Transverse colon (tissue), 4 donors: ENCODE data around the gene OCEL1.

ENCODE experiments used
- CTCF ChIP-seq, 5 experiments: fragments of 200-600 bp in 3 of 5; fragments of 450-650 bp in 2 of 5; sonication (generic) in 3 of 5; IDR thresholded peaks; 1 replicate in 2 of 5; 2 replicates in 3 of 5; pipeline ENCODE4 v1.5.1; 2016 to 2017; ENCODE audit warnings: antibody characterized with exemption in 5 of 5, inconsistent platforms in 3 of 5, mild to moderate bottlenecking in 2 of 5, moderate library complexity in 1 of 5
- EP300 ChIP-seq: sonication (generic); formaldehyde crosslinking; IDR thresholded peaks from one replicate; pipeline ENCODE4 v1.6.1; 2017; ENCODE audit warnings: antibody characterized with exemption, low read depth
- POLR2A ChIP-seq: fragments of 450-650 bp; IDR thresholded peaks from one replicate; pipeline ENCODE4 v1.6.1; 2016; ENCODE audit warnings: antibody characterized with exemption, mild to moderate bottlenecking, moderate library complexity
- POLR2AphosphoS5 ChIP-seq, 3 donors: sonication (generic); formaldehyde crosslinking; IDR thresholded peaks; one replicate each; pipeline ENCODE4 v1.6.1; 2016; ENCODE audit warnings: antibody characterized with exemption in 3 of 3

GRCh38 chr19:17184371-17184841 lies 41.6 kb upstream of the OCEL1 start:
- TF ChIP-seq CTCF (IDR thresholded peaks at IDR 0.05) = no peak
- no peak for TF ChIP-seq EP300
- no peak for TF ChIP-seq POLR2A
- TF ChIP-seq POLR2AphosphoS5 (IDR thresholded peaks at IDR 0.05) = no peak
